HepG2 (cell line): ENCODE data around the gene RGS8. TPM values are rescaled to one million over a fixed set of nuclear protein-coding genes. Genes with fewer than 3 reads are reported as not detected.

ENCODE experiments used
- ATAC-seq: fragments of 200-7000 bp; cut with Tn5 transposase; 3 replicates; pipeline ENCODE4 v1.9.1; 2020; ENCODE audit warnings: mild to moderate bottlenecking, moderate library complexity
- BruUV-seq: library from RNA; stranded (reverse); fragments of 400-500 nt; replicated peaks from 2 replicates; lab custom pipeline; 2021; lab: Mats Ljungman, UMichigan
- CTCF ChIA-PET: fragments of 300-600 bp; formaldehyde crosslinking; extraction: SDS; loops from one replicate; lab custom pipeline; 2021; ENCODE audit warnings: low total read pairs, inconsistent platforms, low intra/inter-chr PET ratio; lab: Yijun Ruan, JAX
- POLR2A ChIA-PET: fragments of 350-600 bp; sonication (Branson Sonifier 250); formaldehyde crosslinking; loops from one replicate; lab custom pipeline; 2020; ENCODE audit warnings: antibody characterized with exemption, inconsistent platforms; lab: Yijun Ruan, JAX
- DNase-seq: peaks from one replicate; pipeline ENCODE4 v3.0.0-alpha.2; 2015; ENCODE audit warnings: low spot score
- FAIRE-seq: peaks from 3 replicates; lab custom pipeline; 2011; peaks lifted over from hg19 to GRCh38; lab: Jason Lieb, UNC
- H2AFZ ChIP-seq: one replicate; pipeline ENCODE4 v1.6.1; 2011; ENCODE audit warnings: low read length, inconsistent platforms
- H3K27ac ChIP-seq: fragments of 300-600 bp; 3 replicates; pipeline ENCODE4 v1.8.0; 2011; ENCODE audit warnings: mixed run types, mild to moderate bottlenecking, mixed read lengths, low read length, inconsistent platforms; ENCODE audit not compliant: insufficient read depth; ENCODE audit errors: extremely low read length
- H3K27me3 ChIP-seq, 2 experiments: fragments of 200-600 bp in 1 of 2; 2 replicates in 1 of 2; 3 replicates in 1 of 2; pipeline versions ENCODE4 v1.6.0 to v1.8.0; 2011; ENCODE audit warnings: low read length in 2 of 2, mild to moderate bottlenecking in 2 of 2, moderate library complexity in 2 of 2, inconsistent platforms in 1 of 2; ENCODE audit not compliant: insufficient read depth in 2 of 2, control insufficient read depth in 1 of 2
- H3K36me3 ChIP-seq, 2 experiments: fragments of 200-600 bp in 1 of 2; replicated peaks in 1 of 2; 2 replicates in 1 of 2; 3 replicates in 1 of 2; pipeline versions ENCODE4 v1.5.1 to v1.8.0; 2011; ENCODE audit warnings: low read length in 2 of 2, inconsistent platforms in 1 of 2; ENCODE audit not compliant: insufficient read depth in 2 of 2, control insufficient read depth in 1 of 2
- H3K4me1 ChIP-seq: 2 replicates; pipeline ENCODE4 v1.5.1; 2012; ENCODE audit warnings: low read length, inconsistent platforms; ENCODE audit not compliant: insufficient read depth
- H3K4me2 ChIP-seq: 2 replicates; pipeline ENCODE4 v1.6.0; 2011; ENCODE audit warnings: low read depth, low read length, inconsistent platforms
- H3K4me3 ChIP-seq, 3 experiments: fragments of 200-600 bp in 1 of 3; sonication (generic), shearing (Covaris generic) in 1 of 3; replicated peaks in 1 of 3; 2 replicates each; pipeline ENCODE4 v1.5.1; 2011 to 2016; ENCODE audit warnings: low read length in 3 of 3, inconsistent platforms in 2 of 3, low read depth in 2 of 3, mild to moderate bottlenecking in 2 of 3, control low read depth in 1 of 3, mixed read lengths in 1 of 3; ENCODE audit not compliant: insufficient read depth in 1 of 3
- H3K79me2 ChIP-seq: one replicate; pipeline ENCODE4 v1.6.1; 2011; ENCODE audit warnings: low read length, inconsistent platforms; ENCODE audit not compliant: insufficient read depth
- H3K9ac ChIP-seq: 2 replicates; pipeline ENCODE4 v1.6.0; 2011; ENCODE audit warnings: mild to moderate bottlenecking, low read depth, low read length, inconsistent platforms; ENCODE audit not compliant: insufficient read depth
- H3K9me3 ChIP-seq: 2 replicates; pipeline ENCODE4 v1.5.1; 2012; ENCODE audit warnings: mild to moderate bottlenecking, low read length
- H4K20me1 ChIP-seq: 2 replicates; pipeline ENCODE4 v1.6.0; 2011; ENCODE audit warnings: inconsistent platforms, mild to moderate bottlenecking, low read length, moderate library complexity; ENCODE audit not compliant: insufficient read depth
- ATRX ChIP-seq: sonication (generic); formaldehyde crosslinking; IDR thresholded peaks from 2 replicates; pipeline ENCODE4 v1.4.0; 2020; ENCODE audit warnings: missing genetic modification reagents, borderline replicate concordance
- CREB1 ChIP-seq, 2 experiments: fragments of 450-650 bp in 1 of 2; IDR thresholded peaks; 2 replicates each; pipeline ENCODE4 v1.6.1; 2016 to 2017; ENCODE audit warnings: control low read depth in 1 of 2, mild to moderate bottlenecking in 1 of 2, missing compliant biosample characterization in 1 of 2, missing genetic modification characterization in 1 of 2
- ELF4 ChIP-seq: sonication (generic); formaldehyde crosslinking; IDR thresholded peaks from 2 replicates; pipeline ENCODE4 v1.5.0; 2020; ENCODE audit warnings: missing genetic modification reagents, mild to moderate bottlenecking, moderate library complexity, borderline replicate concordance
- HES4 ChIP-seq: sonication (generic); formaldehyde crosslinking; IDR thresholded peaks from 2 replicates; pipeline ENCODE4 v1.9.0; 2021; ENCODE audit warnings: mild to moderate bottlenecking, missing genetic modification reagents, borderline replicate concordance
- MXD3 ChIP-seq: IDR thresholded peaks from 2 replicates; pipeline ENCODE4 v1.6.1; 2016; ENCODE audit warnings: mild to moderate bottlenecking, missing biosample characterization, missing genetic modification reagents
- NFKBIZ ChIP-seq: IDR thresholded peaks from 2 replicates; pipeline ENCODE4 v1.6.1; 2018; ENCODE audit warnings: missing genetic modification reagents, missing compliant biosample characterization
- RFXANK ChIP-seq: IDR thresholded peaks from 2 replicates; pipeline ENCODE4 v1.6.1; 2016
- TARDBP ChIP-seq: sonication (generic); formaldehyde crosslinking; IDR thresholded peaks from 2 replicates; pipeline ENCODE4 v1.8.0; 2022; ENCODE audit warnings: mild to moderate bottlenecking, missing genetic modification reagents
- YY1 ChIP-seq: IDR thresholded peaks from 2 replicates; pipeline ENCODE4 v1.6.1; 2011; ENCODE audit warnings: low read length, low read depth, moderate library complexity, mild to moderate bottlenecking; ENCODE audit not compliant: insufficient read depth, insufficient replicate concordance
- ZBTB38 ChIP-seq: sonication (generic); formaldehyde crosslinking; IDR thresholded peaks from 2 replicates; pipeline ENCODE4 v1.5.1; 2020; ENCODE audit warnings: mild to moderate bottlenecking, missing genetic modification reagents
- ZNF34 ChIP-seq: sonication (generic); formaldehyde crosslinking; IDR thresholded peaks from 2 replicates; pipeline ENCODE4 v1.4.0; 2020; ENCODE audit warnings: mild to moderate bottlenecking, missing genetic modification reagents, borderline replicate concordance
- ZNF644 ChIP-seq: IDR thresholded peaks from 2 replicates; pipeline ENCODE4 v1.6.1; 2016; ENCODE audit warnings: low read depth
- WGBS: methylation state at CpG from one replicate; pipeline ENCODE4 v1.1.6; 2017; ENCODE audit warnings: low lambda C conversion rate; 5-methylcytosine and 5-hydroxymethylcytosine counted together
- in situ Hi-C: cut with HindIII; loops from 2 replicates; pipeline ENCODE4 v1.10.0; 2017; ENCODE audit warnings: low pct_unique_long_range_greater_than_20kb; ENCODE audit not compliant: extremely low pct_ligation_motif_present
- intact Hi-C: fragments of 100-400 bp; cut with micrococcal nuclease; formaldehyde crosslinking; loops from one replicate; pipeline ENCODE4 v1.10.0; 2022; ENCODE audit not compliant: unreplicated experiment
- polyA plus RNA-seq, 8 experiments: library from polyadenylated mRNA; depleted of rRNA in 3 of 8; stranded (reverse) in 7 of 8; unstranded in 1 of 8; fragments of >200 nt; fragmentation: Illumina TruSeq in 4 of 8; extraction: Trizol in 4 of 8; gene quantifications; 2 replicates each; pipeline versions ENCODE4 v1.2.1 to v1.2.3, GENCODE V29; 2011 to 2016; ENCODE audit warnings: low read depth in 4 of 8, missing spikeins in 1 of 8, mixed read lengths in 1 of 8; ENCODE audit not compliant: insufficient read depth in 1 of 8
- total RNA-seq, 5 experiments: library from RNA; depleted of rRNA; stranded (reverse); fragments of >200 nt; fragmentation: Illumina TruSeq; extraction: Trizol; gene quantifications; 2 replicates each; pipeline ENCODE4 v1.2.3, GENCODE V29; 2016; ENCODE audit warnings: low read depth in 1 of 5
- TF ChIP-seq, protein P1 (sequence below), 2 experiments: sonication (generic) in 1 of 2; formaldehyde crosslinking in 1 of 2; IDR thresholded peaks; 2 replicates each; pipeline versions ENCODE4 v1.4.0 to v1.6.1; 2016 to 2020; ENCODE audit warnings: borderline replicate concordance in 1 of 2, low read depth in 1 of 2, mild to moderate bottlenecking in 1 of 2, missing genetic modification reagents in 1 of 2
- TF ChIP-seq, protein P2 (sequence below): IDR thresholded peaks from 2 replicates; pipeline ENCODE4 v1.6.1; 2016; ENCODE audit warnings: missing genetic modification reagents, missing compliant biosample characterization

Gene RGS8
- total and polyA plus RNA-seq, 2 of the 13 experiments (the other 11 are each of a cell fraction or from before 2014, with no cell fraction given), result not detected

- FAIRE-seq, result no peak
- POLR2A ChIA-PET, result no interaction called here
These were observed 33.1 kb downstream of the RGS8 start for GRCh38 chr1:182651339-182651724.

DNA sequence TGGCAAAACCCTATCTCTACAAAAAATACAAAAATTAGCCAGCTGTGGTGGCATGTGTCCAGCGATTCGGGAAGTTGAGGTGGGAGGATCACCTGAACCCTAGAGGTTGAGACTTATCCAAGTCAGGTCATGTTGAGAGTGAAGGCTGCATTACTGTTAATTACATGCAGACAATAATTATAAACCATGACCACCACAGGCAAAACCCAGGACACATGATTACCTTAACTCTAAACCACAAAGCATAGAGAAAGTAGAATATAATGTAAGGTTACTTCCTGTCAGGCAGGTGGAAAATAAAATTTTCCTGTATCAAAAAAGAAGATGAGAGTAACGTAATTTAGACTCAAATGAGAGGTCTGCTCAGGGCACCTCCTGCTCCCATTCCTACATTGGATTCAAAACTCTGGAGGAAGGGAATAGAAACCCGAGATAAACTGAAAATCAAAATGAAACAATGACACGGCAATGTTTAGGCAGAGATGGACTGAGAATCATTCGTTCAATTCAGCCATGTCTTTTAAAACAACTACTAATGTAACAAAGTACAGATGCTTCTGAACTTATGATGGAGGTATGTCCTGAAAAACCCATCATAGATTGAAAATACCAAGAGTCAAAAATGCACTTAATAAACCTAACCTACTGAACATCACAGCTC is 33.6 kb downstream of the RGS8 start:
- no TSS peak for BruUV-seq
- ChIA-PET CTCF (no interaction called here), POLR2A (no interaction called here)
- Histone ChIP-seq H3K9me3 (no peaks in the 10 kb centered on the region), H3K79me2 (no peaks in the 10 kb centered on the region), H3K4me3 (no peak overlapping the region), H3K4me2 (no peak overlapping the region), H4K20me1 (no peaks in the 10 kb centered on the region), H3K4me1 (no peaks in the 10 kb centered on the region), H3K36me3 (no peaks in the 10 kb centered on the region), H3K27me3 (peaks cover 0 to 3% of the 10 kb centered on the region in 2 experiments; a peak in 1 of 5 replicates), H3K9ac (no peak overlapping the region), H3K27ac (no peak overlapping the region), H2AFZ (no peak overlapping the region)
- DNase-seq (no peak), FAIRE-seq (no peak), ATAC-seq (no peak)
- WGBS, result 29% methylated on average over 6 of the region's 6 CpGs
- intact Hi-C loops, result no loop called here
- in situ Hi-C loops, result no loop called here
- TF ChIP-seq, protein P1, sequence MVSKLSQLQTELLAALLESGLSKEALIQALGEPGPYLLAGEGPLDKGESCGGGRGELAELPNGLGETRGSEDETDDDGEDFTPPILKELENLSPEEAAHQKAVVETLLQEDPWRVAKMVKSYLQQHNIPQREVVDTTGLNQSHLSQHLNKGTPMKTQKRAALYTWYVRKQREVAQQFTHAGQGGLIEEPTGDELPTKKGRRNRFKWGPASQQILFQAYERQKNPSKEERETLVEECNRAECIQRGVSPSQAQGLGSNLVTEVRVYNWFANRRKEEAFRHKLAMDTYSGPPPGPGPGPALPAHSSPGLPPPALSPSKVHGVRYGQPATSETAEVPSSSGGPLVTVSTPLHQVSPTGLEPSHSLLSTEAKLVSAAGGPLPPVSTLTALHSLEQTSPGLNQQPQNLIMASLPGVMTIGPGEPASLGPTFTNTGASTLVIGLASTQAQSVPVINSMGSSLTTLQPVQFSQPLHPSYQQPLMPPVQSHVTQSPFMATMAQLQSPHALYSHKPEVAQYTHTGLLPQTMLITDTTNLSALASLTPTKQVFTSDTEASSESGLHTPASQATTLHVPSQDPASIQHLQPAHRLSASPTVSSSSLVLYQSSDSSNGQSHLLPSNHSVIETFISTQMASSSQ (IDR thresholded peaks at IDR 0.05; ENCODE audit: low read depth), result no peak
- TF ChIP-seq, protein P1 (CRISPR knock-in tag; IDR thresholded peaks at IDR 0.05; ENCODE audit: borderline replicate concordance), result no peak
- no peak for TF ChIP-seq YY1
- TF ChIP-seq, protein P2, sequence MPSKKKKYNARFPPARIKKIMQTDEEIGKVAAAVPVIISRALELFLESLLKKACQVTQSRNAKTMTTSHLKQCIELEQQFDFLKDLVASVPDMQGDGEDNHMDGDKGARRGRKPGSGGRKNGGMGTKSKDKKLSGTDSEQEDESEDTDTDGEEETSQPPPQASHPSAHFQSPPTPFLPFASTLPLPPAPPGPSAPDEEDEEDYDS (CRISPR knock-in tag), result no peak
- no peak for TF ChIP-seq ZNF644 (CRISPR knock-in tag)
- no peak for TF ChIP-seq HES4
- TF ChIP-seq ZBTB38 (CRISPR knock-in tag), result no peak
- TF ChIP-seq ELF4 (CRISPR knock-in tag), result no peak
- TF ChIP-seq TARDBP, result no peak
- TF ChIP-seq RFXANK (CRISPR knock-in tag), result no peak

More at GRCh38 chr1:182651339-182651724, 33.1 kb downstream of the RGS8 start:
- TF ChIP-seq CREB1 (IDR thresholded peaks at IDR 0.05) (no peak), CREB1 (CRISPR knock-in tag; IDR thresholded peaks at IDR 0.05) (no peak), MXD3 (CRISPR knock-in tag) (no peak), ATRX (CRISPR knock-in tag) (no peak), ZNF34 (no peak), NFKBIZ (CRISPR knock-in tag) (no peak)
- Histone ChIP-seq H3K27ac (no peak overlapping the region), H4K20me1 (no peaks in the 10 kb centered on the region), H3K27me3 (peaks cover 0 to 3% of the 10 kb centered on the region in 2 experiments; a peak in 1 of 5 replicates), H3K9me3 (no peaks in the 10 kb centered on the region), H3K4me2 (no peak overlapping the region), H3K9ac (no peak overlapping the region), H2AFZ (no peak overlapping the region), H3K4me1 (no peaks in the 10 kb centered on the region), H3K4me3 (no peak overlapping the region), H3K79me2 (no peaks in the 10 kb centered on the region), H3K36me3 (no peaks in the 10 kb centered on the region)
- BruUV-seq, result no TSS peak
- no peak for ATAC-seq
- 2% methylated on average over 3 of the region's 3 CpGs for WGBS
- DNase-seq, result no peak
- in situ Hi-C loops, result no loop called here
- intact Hi-C loops, result no loop called here
- CTCF ChIA-PET, result no interaction called here
